Ascending aorta (tissue), 2 donors: ENCODE data around the gene SNTG2. TPM values are rescaled to one million over a fixed set of nuclear protein-coding genes. Genes with fewer than 3 reads are reported as not detected.

Experiments
- DNase-seq, 2 donors: peaks; one replicate each; pipeline ENCODE4 v3.0.0-alpha.2; 2019; ENCODE audit warnings: low spot score in 2 of 2
- H3K27ac ChIP-seq, 2 donors: fragments of 200-600 bp; sonication (generic); one replicate each; pipeline ENCODE4 v1.5.1; 2016 to 2017; ENCODE audit warnings: mild to moderate bottlenecking in 1 of 2
- H3K27me3 ChIP-seq: fragments of 200-600 bp; sonication (generic); one replicate; pipeline ENCODE4 v1.5.1; 2017
- H3K36me3 ChIP-seq, 2 donors: fragments of 200-600 bp; sonication (generic); one replicate each; pipeline ENCODE4 v1.5.1; 2016
- H3K4me1 ChIP-seq, 2 donors: fragments of 200-600 bp; sonication (generic); one replicate each; pipeline ENCODE4 v1.5.1; 2016 to 2017; ENCODE audit warnings: mild to moderate bottlenecking in 1 of 2
- H3K4me3 ChIP-seq, 2 donors: fragments of 200-600 bp; sonication (generic); one replicate each; pipeline ENCODE4 v1.5.1; 2016 to 2017; ENCODE audit warnings: mild to moderate bottlenecking in 1 of 2
- H3K9me3 ChIP-seq, 2 donors: fragments of 200-600 bp; sonication (generic); one replicate each; pipeline ENCODE4 v1.5.1; 2016
- intact Hi-C: fragments of 100-400 bp; cut with DNase I; formaldehyde crosslinking; loops from one replicate; pipeline ENCODE4 v1.15.1; 2023
- total RNA-seq: library from RNA; depleted of rRNA; stranded (reverse); fragments of >200 nt; gene quantifications from one replicate; pipeline ENCODE4 v1.1.0, GENCODE V29; 2016
- TF ChIP-seq, protein P1 (sequence below), 3 experiments: fragments of 200-600 bp in 2 of 3; fragments of 450-650 bp in 1 of 3; sonication (generic) in 2 of 3; IDR thresholded peaks; one replicate each; pipeline ENCODE4 v1.5.1; 2016 to 2019; ENCODE audit warnings: antibody characterized with exemption in 3 of 3, mild to moderate bottlenecking in 1 of 3, moderate library complexity in 1 of 3

Gene SNTG2
- total RNA-seq, 1 donor from 2014 or later: 9.9 TPM

DNA sequence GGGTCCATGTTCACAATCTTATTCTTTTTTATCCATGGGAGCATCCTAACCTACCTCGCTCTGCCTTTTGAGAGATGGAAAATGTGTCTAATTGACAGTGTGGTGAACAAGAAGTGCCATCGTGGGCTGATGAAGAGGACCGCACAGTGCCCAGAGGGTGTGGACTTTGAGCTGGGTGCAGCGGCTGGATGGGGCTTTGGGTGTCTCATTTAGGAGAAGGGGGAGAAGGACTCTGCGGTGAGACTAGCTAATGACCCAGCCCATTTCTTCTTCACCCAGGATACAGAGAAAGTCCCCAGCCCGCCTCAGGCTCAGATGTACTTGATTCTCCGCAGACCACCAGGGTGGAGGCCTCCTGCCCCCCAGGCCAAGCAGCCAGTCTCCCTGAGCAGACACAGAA is 33.7 kb upstream of the SNTG2 start:
- H3K9me3 ChIP-seq: no peaks in the 10 kb centered on the region
- TF ChIP-seq, protein P1, sequence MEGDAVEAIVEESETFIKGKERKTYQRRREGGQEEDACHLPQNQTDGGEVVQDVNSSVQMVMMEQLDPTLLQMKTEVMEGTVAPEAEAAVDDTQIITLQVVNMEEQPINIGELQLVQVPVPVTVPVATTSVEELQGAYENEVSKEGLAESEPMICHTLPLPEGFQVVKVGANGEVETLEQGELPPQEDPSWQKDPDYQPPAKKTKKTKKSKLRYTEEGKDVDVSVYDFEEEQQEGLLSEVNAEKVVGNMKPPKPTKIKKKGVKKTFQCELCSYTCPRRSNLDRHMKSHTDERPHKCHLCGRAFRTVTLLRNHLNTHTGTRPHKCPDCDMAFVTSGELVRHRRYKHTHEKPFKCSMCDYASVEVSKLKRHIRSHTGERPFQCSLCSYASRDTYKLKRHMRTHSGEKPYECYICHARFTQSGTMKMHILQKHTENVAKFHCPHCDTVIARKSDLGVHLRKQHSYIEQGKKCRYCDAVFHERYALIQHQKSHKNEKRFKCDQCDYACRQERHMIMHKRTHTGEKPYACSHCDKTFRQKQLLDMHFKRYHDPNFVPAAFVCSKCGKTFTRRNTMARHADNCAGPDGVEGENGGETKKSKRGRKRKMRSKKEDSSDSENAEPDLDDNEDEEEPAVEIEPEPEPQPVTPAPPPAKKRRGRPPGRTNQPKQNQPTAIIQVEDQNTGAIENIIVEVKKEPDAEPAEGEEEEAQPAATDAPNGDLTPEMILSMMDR (IDR thresholded peaks at IDR 0.05): no peak

DNA sequence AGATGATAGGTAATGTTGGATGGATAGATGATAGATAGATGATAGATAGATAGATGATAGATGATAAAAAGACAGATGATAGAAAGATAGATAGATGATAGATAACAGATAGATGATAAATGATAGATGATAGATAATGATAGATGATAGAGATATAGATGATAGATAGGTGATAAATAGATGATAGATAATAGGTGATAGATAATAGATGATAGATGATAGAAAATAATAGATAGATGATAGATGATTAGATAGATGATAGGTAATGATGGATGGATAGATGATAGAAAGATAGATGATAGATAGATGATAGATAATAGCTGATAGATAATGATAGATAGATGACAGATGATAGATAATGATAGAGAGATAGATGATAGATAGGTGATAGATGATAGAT is 31.0 kb upstream of the SNTG2 start:
- Histone ChIP-seq H3K4me1 (no peaks in the 10 kb centered on the region), H3K27me3 (no peaks in the 10 kb centered on the region), H3K9me3 (no peaks in the 10 kb centered on the region), H3K36me3 (no peaks in the 10 kb centered on the region), H3K4me3 (no peak overlapping the region), H3K27ac (no peak overlapping the region)
- no peak for DNase-seq
- TF ChIP-seq, protein P1 (IDR thresholded peaks at IDR 0.05): no peak
- intact Hi-C loops: no loop called here

More for the DNA sequence above, 33.7 kb upstream of the SNTG2 start:
- DNase-seq: no peak
- H3K4me1 ChIP-seq: no peaks in the 10 kb centered on the region
- no peak overlapping the region for H3K4me3 ChIP-seq
- intact Hi-C loops: no loop called here
- no peak overlapping the region for H3K27ac ChIP-seq
- no peaks in the 10 kb centered on the region for H3K27me3 ChIP-seq
- H3K36me3 ChIP-seq: no peaks in the 10 kb centered on the region

DNA sequence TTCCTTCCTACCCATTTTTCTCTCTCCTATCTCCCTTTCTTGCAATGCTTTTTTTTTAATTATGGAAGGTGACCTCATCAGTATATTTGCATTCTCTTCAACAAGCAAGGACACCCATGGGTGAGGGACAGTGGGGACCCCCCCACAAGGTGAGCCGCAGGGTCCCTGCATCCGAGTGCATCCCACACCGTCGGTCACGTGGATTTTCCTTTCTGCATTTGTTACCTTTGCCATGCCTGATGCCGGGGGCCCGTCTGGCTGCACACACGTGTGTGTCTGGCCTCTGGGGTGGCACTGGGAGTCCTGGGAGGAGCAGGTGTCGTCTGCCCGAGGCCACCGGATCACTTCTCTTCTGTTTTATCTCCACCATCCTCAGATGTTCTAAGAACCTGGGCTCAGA is 30.1 kb upstream of the SNTG2 start:
- Histone ChIP-seq H3K4me1 (no peaks in the 10 kb centered on the region), H3K27ac (no peak overlapping the region), H3K4me3 (no peak overlapping the region), H3K9me3 (no peaks in the 10 kb centered on the region), H3K36me3 (no peaks in the 10 kb centered on the region), H3K27me3 (no peaks in the 10 kb centered on the region)
- DNase-seq: no peak
- intact Hi-C loops: no loop called here
- TF ChIP-seq, protein P1 (IDR thresholded peaks at IDR 0.05): no peak

DNA sequence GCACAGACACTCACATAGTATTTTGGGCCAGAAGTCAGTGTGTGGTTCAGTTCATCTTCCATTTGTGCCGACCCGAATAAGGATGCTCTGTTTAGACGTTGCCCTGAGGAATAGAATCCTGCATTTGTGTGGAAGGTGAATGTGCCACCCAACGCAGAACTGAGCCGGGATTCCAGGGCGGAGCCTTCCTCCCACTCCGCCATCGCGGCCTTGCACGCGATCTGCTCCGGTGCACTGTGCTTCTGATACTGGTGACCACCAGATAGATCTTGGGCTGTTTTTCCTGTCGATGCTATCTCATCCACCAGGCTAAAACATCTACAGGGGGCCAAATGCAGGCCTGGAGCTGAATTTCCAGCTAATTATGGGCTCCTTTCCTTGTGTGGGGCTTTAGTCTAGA is 29.6 kb upstream of the SNTG2 start:
- no peaks in the 10 kb centered on the region for H3K36me3 ChIP-seq
- H3K4me3 ChIP-seq: no peak overlapping the region
- intact Hi-C loops: no loop called here
- no peak overlapping the region for H3K27ac ChIP-seq
- no peaks in the 10 kb centered on the region for H3K4me1 ChIP-seq
- no peaks in the 10 kb centered on the region for H3K9me3 ChIP-seq
- TF ChIP-seq, protein P1 (IDR thresholded peaks at IDR 0.05): no peak
- no peak for DNase-seq
- H3K27me3 ChIP-seq: no peaks in the 10 kb centered on the region

DNA sequence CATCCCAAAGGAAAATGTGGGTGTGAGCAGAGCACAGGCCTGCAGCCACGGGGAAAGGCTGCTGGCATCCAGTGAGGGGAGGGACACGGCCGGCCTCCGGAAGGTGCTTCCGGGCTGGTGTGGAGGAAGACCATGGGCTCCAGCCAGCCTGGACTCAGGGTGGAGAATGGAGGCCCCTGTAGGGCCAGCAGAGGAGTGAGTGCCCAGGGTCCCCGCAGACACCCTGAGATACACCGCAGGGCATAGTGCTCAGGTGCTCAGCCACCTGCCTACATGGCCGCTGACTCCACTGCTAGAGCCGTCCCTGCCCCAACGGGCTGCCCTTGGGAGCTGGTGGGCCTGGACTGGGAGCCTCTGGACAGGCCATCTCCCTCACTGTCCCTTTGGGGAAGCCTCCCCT is 28.5 kb upstream of the SNTG2 start:
- intact Hi-C loops: no loop called here
- Histone ChIP-seq H3K27ac (no peak overlapping the region), H3K4me1 (no peaks in the 10 kb centered on the region), H3K27me3 (no peaks in the 10 kb centered on the region), H3K36me3 (no peaks in the 10 kb centered on the region), H3K9me3 (no peaks in the 10 kb centered on the region), H3K4me3 (no peak overlapping the region)
- DNase-seq: no peak
- TF ChIP-seq, protein P1 (IDR thresholded peaks at IDR 0.05): no peak
